SH-SY5Y (cell line): ENCODE data around the gene RABGGTA.

Experiments used
- GATA2 ChIP-seq: IDR thresholded peaks from 2 replicates; pipeline ENCODE4 v1.6.1; 2011; ENCODE audit warnings: mild to moderate bottlenecking, low read depth, low read length
- GATA3 ChIP-seq: IDR thresholded peaks from 2 replicates; pipeline ENCODE4 v1.6.1; 2011; ENCODE audit warnings: low read depth, mild to moderate bottlenecking, low read length, moderate library complexity

RABGGTA gene, protein sequence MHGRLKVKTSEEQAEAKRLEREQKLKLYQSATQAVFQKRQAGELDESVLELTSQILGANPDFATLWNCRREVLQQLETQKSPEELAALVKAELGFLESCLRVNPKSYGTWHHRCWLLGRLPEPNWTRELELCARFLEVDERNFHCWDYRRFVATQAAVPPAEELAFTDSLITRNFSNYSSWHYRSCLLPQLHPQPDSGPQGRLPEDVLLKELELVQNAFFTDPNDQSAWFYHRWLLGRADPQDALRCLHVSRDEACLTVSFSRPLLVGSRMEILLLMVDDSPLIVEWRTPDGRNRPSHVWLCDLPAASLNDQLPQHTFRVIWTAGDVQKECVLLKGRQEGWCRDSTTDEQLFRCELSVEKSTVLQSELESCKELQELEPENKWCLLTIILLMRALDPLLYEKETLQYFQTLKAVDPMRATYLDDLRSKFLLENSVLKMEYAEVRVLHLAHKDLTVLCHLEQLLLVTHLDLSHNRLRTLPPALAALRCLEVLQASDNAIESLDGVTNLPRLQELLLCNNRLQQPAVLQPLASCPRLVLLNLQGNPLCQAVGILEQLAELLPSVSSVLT

GRCh38 chr14:24271134-24271833 is at the start of gene RABGGTA:
RABGGTA (minus strand) TSS chr14:24271597; CDS start chr14:24271115, 482 bp downstream.
- TF ChIP-seq GATA2 (no peak), GATA3 (no peak)

GRCh38 chr14:24317141-24317928 is 45.9 kb upstream of the RABGGTA start:
- TF ChIP-seq GATA2: no peak
- TF ChIP-seq GATA3: no peak

DNA sequence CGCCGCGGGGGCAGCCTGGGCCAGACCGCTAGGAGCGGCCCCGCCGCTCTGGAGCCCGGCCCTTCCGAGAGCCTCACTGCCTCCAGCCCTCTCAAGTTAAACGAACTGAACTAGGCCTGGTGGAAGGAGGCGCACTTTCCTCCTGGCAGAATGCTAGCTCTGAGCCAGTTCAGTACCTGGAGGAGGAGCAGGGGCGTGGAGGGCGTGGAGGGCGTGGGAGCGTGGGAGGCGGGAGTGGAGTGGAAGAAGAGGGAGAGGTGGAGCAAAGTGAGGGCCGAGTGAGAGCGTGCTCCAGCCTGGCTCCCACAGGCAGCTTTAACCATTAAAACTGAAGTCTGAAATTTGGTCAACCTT is 45.2 kb upstream of the RABGGTA start:
- no peak for TF ChIP-seq GATA2
- TF ChIP-seq GATA3: no peak

DNA sequence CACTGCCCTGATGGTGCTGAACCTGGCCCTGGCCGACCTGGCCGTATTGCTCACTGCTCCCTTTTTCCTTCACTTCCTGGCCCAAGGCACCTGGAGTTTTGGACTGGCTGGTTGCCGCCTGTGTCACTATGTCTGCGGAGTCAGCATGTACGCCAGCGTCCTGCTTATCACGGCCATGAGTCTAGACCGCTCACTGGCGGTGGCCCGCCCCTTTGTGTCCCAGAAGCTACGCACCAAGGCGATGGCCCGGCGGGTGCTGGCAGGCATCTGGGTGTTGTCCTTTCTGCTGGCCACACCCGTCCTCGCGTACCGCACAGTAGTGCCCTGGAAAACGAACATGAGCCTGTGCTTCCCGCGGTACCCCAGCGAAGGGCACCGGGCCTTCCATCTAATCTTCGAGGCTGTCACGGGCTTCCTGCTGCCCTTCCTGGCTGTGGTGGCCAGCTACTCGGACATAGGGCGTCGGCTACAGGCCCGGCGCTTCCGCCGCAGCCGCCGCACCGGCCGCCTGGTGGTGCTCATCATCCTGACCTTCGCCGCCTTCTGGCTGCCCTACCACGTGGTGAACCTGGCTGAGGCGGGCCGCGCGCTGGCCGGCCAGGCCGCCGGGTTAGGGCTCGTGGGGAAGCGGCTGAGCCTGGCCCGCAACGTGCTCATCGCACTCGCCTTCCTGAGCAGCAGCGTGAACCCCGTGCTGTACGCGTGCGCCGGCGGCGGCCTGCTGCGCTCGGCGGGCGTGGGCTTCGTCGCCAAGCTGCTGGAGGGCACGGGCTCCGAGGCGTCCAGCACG is 44.6 kb upstream of the RABGGTA start:
- no peak for TF ChIP-seq GATA2
- TF ChIP-seq GATA3: no peak

DNA sequence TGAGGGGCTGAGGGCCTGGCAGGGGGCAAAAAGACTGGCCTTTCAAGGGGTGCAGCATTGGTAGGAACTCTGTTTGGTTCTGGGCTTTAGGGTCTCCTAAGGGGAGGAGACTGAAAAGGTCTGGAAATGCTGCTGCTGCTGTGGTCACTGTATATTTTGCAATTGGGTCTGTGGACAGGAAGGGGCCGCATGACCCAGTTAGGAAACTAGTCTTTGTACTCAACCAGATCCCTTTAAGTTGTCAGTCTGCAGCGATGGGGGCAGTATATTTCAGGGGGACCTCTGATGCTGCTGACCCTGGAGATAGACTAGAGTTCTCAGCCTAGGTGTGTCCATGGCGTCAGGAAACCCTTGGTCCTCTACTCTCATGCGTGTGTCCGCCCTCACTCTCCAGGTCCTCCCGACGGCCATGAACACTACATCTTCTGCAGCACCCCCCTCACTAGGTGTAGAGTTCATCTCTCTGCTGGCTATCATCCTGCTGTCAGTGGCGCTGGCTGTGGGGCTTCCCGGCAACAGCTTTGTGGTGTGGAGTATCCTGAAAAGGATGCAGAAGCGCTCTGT is 43.9 kb upstream of the RABGGTA start:
- TF ChIP-seq GATA2 (no peak), GATA3 (no peak)

GRCh38 chr14:24314377-24315193 is 43.2 kb upstream of the RABGGTA start:
- TF ChIP-seq GATA3 (no peak), GATA2 (no peak)

- TF ChIP-seq GATA3: no peak
- no peak for TF ChIP-seq GATA2
Observed at GRCh38 chr14:24313913-24314312, 42.5 kb upstream of the RABGGTA start.

DNA sequence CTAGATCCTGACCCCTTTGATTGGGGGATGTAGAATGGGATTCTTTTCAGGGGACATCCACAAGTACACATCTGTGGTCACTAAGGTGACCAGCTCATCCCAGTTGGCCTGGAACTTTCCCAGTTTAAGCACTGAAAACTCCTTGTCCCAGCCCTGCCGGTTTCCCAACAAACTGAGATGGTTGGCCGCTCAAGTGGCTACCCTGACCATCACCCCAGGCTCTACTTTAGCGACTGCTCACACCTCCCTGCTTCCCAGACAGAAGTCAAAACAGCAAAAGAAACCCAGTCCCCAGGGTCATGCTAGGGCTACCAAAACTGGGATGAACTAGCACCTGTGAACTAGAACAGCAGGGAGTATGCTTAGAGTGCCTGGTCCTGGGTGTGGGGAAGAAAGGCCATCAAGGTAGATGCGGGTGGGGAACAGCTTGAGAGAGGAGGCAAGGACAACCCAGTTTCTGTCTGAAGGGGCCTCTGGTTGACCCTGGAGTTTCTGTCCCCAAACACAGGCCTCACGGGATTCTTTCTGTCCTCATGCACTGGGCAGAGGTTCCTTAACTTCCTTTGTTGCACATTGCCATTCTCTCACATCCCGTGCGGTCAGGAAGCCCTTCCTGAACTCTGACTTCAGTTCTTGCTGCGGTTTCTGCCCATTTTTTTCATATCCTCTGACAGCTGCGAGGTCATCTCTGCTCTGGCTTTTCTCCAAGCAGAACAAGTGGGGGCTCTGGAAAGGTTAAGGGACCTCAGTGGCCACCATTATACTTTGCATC is 41.5 kb upstream of the RABGGTA start:
- TF ChIP-seq GATA3: no peak
- no peak for TF ChIP-seq GATA2

DNA sequence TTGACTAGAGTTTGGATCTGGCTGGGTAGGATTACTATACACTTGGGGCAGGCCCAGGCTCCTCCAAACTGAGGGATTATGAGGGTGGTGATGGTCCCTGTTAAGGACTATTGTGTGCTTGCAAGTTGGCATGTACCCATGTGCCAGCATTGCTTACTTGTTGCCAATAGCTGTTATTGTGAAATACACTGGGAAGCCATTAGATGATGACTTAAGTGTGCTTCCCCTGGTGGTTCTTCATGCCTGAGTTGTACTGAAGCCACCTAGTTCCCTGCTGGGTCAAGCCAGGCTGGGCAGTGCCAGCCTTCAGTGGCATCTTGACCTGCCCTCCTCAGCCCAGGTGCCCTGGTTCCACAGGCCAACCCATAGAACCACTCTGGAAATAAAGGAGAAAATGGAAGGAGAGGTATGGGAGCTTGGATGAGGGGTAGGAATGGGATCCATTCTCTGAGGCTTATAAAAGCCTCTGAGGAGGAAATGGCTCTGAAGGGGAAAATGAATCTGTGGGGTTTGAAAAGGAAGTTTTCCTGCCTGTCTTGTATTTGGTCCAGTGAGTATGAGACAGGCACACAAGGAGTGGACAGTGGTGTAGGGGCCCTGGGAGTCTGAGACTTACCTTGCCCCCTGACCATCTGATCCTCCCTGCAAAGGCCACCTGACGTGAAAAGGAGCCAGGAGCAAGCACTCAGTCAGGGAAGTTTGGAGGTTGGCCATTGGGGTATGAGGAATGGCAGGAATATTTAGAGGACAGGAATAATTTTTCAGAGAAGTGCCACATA is 40.6 kb upstream of the RABGGTA start:
- TF ChIP-seq GATA3: no peak

DNA sequence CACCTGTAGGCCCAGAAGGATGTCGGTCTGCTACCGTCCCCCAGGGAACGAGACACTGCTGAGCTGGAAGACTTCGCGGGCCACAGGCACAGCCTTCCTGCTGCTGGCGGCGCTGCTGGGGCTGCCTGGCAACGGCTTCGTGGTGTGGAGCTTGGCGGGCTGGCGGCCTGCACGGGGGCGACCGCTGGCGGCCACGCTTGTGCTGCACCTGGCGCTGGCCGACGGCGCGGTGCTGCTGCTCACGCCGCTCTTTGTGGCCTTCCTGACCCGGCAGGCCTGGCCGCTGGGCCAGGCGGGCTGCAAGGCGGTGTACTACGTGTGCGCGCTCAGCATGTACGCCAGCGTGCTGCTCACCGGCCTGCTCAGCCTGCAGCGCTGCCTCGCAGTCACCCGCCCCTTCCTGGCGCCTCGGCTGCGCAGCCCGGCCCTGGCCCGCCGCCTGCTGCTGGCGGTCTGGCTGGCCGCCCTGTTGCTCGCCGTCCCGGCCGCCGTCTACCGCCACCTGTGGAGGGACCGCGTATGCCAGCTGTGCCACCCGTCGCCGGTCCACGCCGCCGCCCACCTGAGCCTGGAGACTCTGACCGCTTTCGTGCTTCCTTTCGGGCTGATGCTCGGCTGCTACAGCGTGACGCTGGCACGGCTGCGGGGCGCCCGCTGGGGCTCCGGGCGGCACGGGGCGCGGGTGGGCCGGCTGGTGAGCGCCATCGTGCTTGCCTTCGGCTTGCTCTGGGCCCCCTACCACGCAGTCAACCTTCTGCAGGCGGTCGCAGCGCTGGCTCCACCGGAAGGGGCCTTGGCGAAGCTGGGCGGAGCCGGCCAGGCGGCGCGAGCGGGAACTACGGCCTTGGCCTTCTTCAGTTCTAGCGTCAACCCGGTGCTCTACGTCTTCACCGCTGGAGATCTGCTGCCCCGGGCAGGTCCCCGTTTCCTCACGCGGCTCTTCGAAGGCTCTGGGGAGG is 39.5 kb upstream of the RABGGTA start, which contains the start of gene LTB4R:
TSS of gene LTB4R (plus strand) at position 857 of the 959 bp plus-strand sequence. CDS start 4,150 bp downstream, outside the sequence.
- TF ChIP-seq GATA2: no peak
- TF ChIP-seq GATA3: no peak
